Mesothelial cell of epicardium (in vitro differentiated cells): ENCODE measurements around the gene KLHDC7A. TPM values are rescaled to one million over a fixed set of nuclear protein-coding genes. Genes with fewer than 3 reads are reported as not detected.

Experiments
- DNase-seq, 2 experiments: peaks; one replicate each; pipeline ENCODE4 v3.0.0; 2021; ENCODE audit warnings: low spot score in 2 of 2; ENCODE audit not compliant: unreplicated experiment in 2 of 2
- H3K27ac Mint-ChIP-seq: 2 replicates; pipeline ENCODE4 v1.8.0; 2021; ENCODE audit warnings: mixed read lengths
- H3K27me3 Mint-ChIP-seq: 2 replicates; pipeline ENCODE4 v1.8.0; 2021; ENCODE audit warnings: low read depth, mixed read lengths
- H3K36me3 Mint-ChIP-seq: 2 replicates; pipeline ENCODE4 v1.8.0; 2021; ENCODE audit warnings: mixed read lengths
- H3K4me1 Mint-ChIP-seq: 2 replicates; pipeline ENCODE4 v1.8.0; 2021; ENCODE audit warnings: mixed read lengths
- H3K4me3 Mint-ChIP-seq: 2 replicates; pipeline ENCODE4 v1.8.0; 2021; ENCODE audit warnings: mild to moderate bottlenecking, moderate library complexity, mixed read lengths
- H3K9me3 Mint-ChIP-seq: 2 replicates; pipeline ENCODE4 v1.8.0; 2021; ENCODE audit warnings: mixed read lengths
- CTCF ChIP-seq: fragments of 200-600 bp; sonication (generic); IDR thresholded peaks from one replicate; pipeline ENCODE4 v1.5.0; 2021; ENCODE audit warnings: antibody characterized with exemption; ENCODE audit not compliant: unreplicated experiment
- total RNA-seq: library from RNA; stranded (reverse); gene quantifications from 3 replicates; pipeline ENCODE4 v1.2.1, GENCODE V29; 2021

Gene KLHDC7A
- total RNA-seq, 1 donor from 2014 or later = 0.04 TPM

GRCh38 chr1:18501833-18502232, 21.1 kb downstream of the KLHDC7A start:
- Mint-ChIP-seq H3K4me3 (no peak overlapping the region), H3K27ac (no peak overlapping the region), H3K4me1 (no peaks in the 10 kb centered on the region), H3K27me3 (peaks cover 41% of the 10 kb centered on the region), H3K36me3 (no peaks in the 10 kb centered on the region), H3K9me3 (no peaks in the 10 kb centered on the region)
- DNase-seq = no peak
- no peak for TF ChIP-seq CTCF

- H3K9me3 Mint-ChIP-seq = peaks cover 17% of the 10 kb centered on the region
- H3K4me1 Mint-ChIP-seq = no peaks in the 10 kb centered on the region
- no peak for DNase-seq
- H3K4me3 Mint-ChIP-seq = no peak overlapping the region
- TF ChIP-seq CTCF = no peak
- no peaks in the 10 kb centered on the region for H3K36me3 Mint-ChIP-seq
- peaks cover 27% of the 10 kb centered on the region for H3K27me3 Mint-ChIP-seq
- no peak overlapping the region for H3K27ac Mint-ChIP-seq
Observed at GRCh38 chr1:18504609-18505008, 23.9 kb downstream of the KLHDC7A start.

GRCh38 chr1:18505666-18506065, 24.9 kb downstream of the KLHDC7A start:
- no peak for TF ChIP-seq CTCF
- Mint-ChIP-seq H3K4me3 (no peak overlapping the region), H3K9me3 (peaks cover 17% of the 10 kb centered on the region), H3K36me3 (no peaks in the 10 kb centered on the region), H3K27me3 (peaks cover 16% of the 10 kb centered on the region), H3K4me1 (no peaks in the 10 kb centered on the region), H3K27ac (no peak overlapping the region)
- DNase-seq = no peak

- peaks cover 29% of the 10 kb centered on the region for H3K27me3 Mint-ChIP-seq
Observed at GRCh38 chr1:18508084-18508483, 27.4 kb downstream of the KLHDC7A start.

GRCh38 chr1:18511149-18511873, 30.6 kb downstream of the KLHDC7A start:
- H3K36me3 Mint-ChIP-seq = no peaks in the 10 kb centered on the region
- H3K4me3 Mint-ChIP-seq = no peak overlapping the region
- no peaks in the 10 kb centered on the region for H3K4me1 Mint-ChIP-seq
- no peak overlapping the region for H3K27ac Mint-ChIP-seq
- no peak for TF ChIP-seq CTCF
- H3K27me3 Mint-ChIP-seq = peaks cover 21% of the 10 kb centered on the region
- DNase-seq = no peak
- H3K9me3 Mint-ChIP-seq = peaks cover 30% of the 10 kb centered on the region

More at GRCh38 chr1:18508084-18508483, 27.4 kb downstream of the KLHDC7A start:
- Mint-ChIP-seq H3K27ac (no peak overlapping the region), H3K9me3 (peaks cover 17% of the 10 kb centered on the region), H3K4me1 (no peaks in the 10 kb centered on the region), H3K4me3 (no peak overlapping the region), H3K36me3 (no peaks in the 10 kb centered on the region)
- DNase-seq = no peak
- no peak for TF ChIP-seq CTCF

- Mint-ChIP-seq H3K9me3 (peaks cover 30% of the 10 kb centered on the region), H3K4me1 (no peaks in the 10 kb centered on the region), H3K36me3 (no peaks in the 10 kb centered on the region), H3K27ac (no peak overlapping the region), H3K27me3 (peaks cover 19% of the 10 kb centered on the region), H3K4me3 (no peak overlapping the region)
- DNase-seq = no peak
- no peak for TF ChIP-seq CTCF
Observed at GRCh38 chr1:18511874-18512150, 31.1 kb downstream of the KLHDC7A start.
